HCT116 (cell line): ENCODE results near the gene LIN9.

Experiments used
- ATF3 ChIP-seq: IDR thresholded peaks from 2 replicates; pipeline ENCODE4 v1.6.1; 2012
- CBX3 ChIP-seq: IDR thresholded peaks from 2 replicates; pipeline ENCODE4 v1.6.1; 2012; ENCODE audit warnings: low read depth
- CTCF ChIP-seq, 3 experiments: fragments of 200-600 bp in 1 of 3; sonication (generic) in 1 of 3; IDR thresholded peaks in 2 of 3; conservative IDR thresholded peaks in 1 of 3; 2 replicates each; pipeline ENCODE4 v1.5.1; 2012 to 2017; ENCODE audit warnings: low read depth in 2 of 3, low read length in 2 of 3, antibody characterized with exemption in 1 of 3, borderline replicate concordance in 1 of 3, control low read depth in 1 of 3, mild to moderate bottlenecking in 1 of 3, mixed read lengths in 1 of 3, mixed run types in 1 of 3, moderate library complexity in 1 of 3; ENCODE audit not compliant: insufficient read depth in 1 of 3
- EGR1 ChIP-seq: IDR thresholded peaks from 2 replicates; pipeline ENCODE4 v1.6.1; 2012; ENCODE audit warnings: low read depth
- JUND ChIP-seq: IDR thresholded peaks from 2 replicates; pipeline ENCODE4 v1.6.1; 2012
- SIN3A ChIP-seq: IDR thresholded peaks from 2 replicates; pipeline ENCODE4 v1.6.1; 2012; ENCODE audit warnings: low read depth
- SP1 ChIP-seq: IDR thresholded peaks from 2 replicates; pipeline ENCODE4 v1.6.1; 2012; ENCODE audit warnings: low read depth
- SRF ChIP-seq: IDR thresholded peaks from 2 replicates; pipeline ENCODE4 v1.6.1; 2012; ENCODE audit warnings: low read depth
- ZNF274 ChIP-seq: fragments of 200-500 bp; sonication (Bioruptor generic); IDR thresholded peaks from 2 replicates; pipeline ENCODE4 v1.6.1; 2014; ENCODE audit warnings: mild to moderate bottlenecking, low read depth, low read length, inconsistent platforms

- no peak for TF ChIP-seq CTCF (IDR thresholded peaks at IDR 0.05 in 2 of 3, conservative IDR thresholded peaks at IDR 0.05 in 1 of 3; ENCODE audit: borderline replicate concordance in 1 of 3, insufficient read depth in 1 of 3, low read depth in 2 of 3, low read length in 2 of 3)
- TF ChIP-seq SIN3A = no peak
- no peak for TF ChIP-seq ATF3
- TF ChIP-seq SP1 = no peak
- TF ChIP-seq ZNF274 = no peak
- TF ChIP-seq CBX3 = no peak
- no peak for TF ChIP-seq SRF
- no peak for TF ChIP-seq JUND
- TF ChIP-seq EGR1 = no peak
Measured at GRCh38 chr1:226236826-226237225, 72.1 kb downstream of the LIN9 start.
